GM13976 (cell line): ENCODE results near the gene UQCRC2.
"Not testable (repeated sequence)": the region's sequence is repeated elsewhere in the genome, so short reads cannot be mapped to it uniquely, and the experiment has no call there.

ENCODE experiments used
- DNase-seq: peaks from one replicate; pipeline ENCODE4 v3.0.0; 2012; ENCODE audit warnings: low spot score
- CTCF ChIP-seq: IDR thresholded peaks from 2 replicates; pipeline ENCODE4 v1.5.1; 2012; ENCODE audit warnings: borderline replicate concordance, mild to moderate bottlenecking; ENCODE audit not compliant: insufficient read depth; ENCODE audit errors: extremely low read depth, missing control alignments, control extremely low read depth
- in situ Hi-C: fragments of 300-500 bp; cut with MboI; formaldehyde crosslinking; loops from one replicate; pipeline ENCODE4 v1.12.0; 2022; ENCODE audit warnings: low sequenced_read_pairs, mixed read lengths, inconsistent platforms; ENCODE audit not compliant: unreplicated experiment

The UQCRC2 gene

DNA sequence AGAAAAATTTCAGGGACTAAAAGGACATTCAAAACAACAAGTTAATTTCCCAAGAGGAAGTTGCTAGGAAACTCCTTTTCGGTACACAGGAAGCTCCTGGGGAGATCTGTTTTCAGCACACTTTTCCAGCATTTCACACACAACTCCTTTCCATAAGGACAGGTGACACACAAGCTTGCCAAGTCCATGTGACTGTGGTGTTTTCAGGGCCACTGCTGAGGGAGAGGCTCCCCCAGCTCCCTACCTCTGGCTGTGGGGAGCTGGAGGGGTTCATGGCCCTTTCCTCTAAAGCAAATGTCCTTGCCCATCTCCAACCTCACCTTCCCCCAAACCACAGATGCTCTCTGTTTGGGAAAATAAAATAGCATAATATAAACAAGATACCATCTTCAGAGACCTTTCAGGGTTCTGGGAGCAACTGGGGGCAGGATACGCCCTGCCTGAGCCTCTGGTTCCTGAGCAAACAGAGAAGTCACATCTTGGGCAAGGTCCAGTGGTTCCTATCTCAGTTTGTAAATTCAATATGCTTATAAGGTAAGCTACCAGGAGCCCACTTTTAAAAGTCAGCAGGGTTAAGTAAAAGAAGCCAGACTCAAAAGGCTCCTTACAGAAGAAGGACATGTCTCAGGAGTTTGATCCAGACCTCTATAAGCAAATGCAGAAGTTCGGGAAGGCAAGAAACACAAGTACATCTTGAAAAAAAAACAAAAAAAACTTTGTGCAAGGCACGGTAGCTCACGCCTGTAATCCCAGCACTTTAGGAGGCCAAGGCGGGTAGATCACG lies 44.7 kb downstream of the UQCRC2 start:
- in situ Hi-C loops, result loop anchor here (10.0 kb wide), 1 partner anchor 97 kb away; the partner anchor contains the start of gene VWA3A
- DNase-seq, result no peak
- no peak for TF ChIP-seq CTCF

- no peak for TF ChIP-seq CTCF
- in situ Hi-C loops, result loop anchor here (5.0 kb wide), 2 partner anchors 71 to 181 kb away; no protein-coding TSS in a partner anchor
- DNase-seq, result no peak
Observed at GRCh38 chr16:22001591-22001990, 48.4 kb downstream of the UQCRC2 start.

- in situ Hi-C loops, result loop anchor here (5.0 kb wide), 2 partner anchors 70 to 180 kb away; no protein-coding TSS in a partner anchor
- DNase-seq, result not testable (repeated sequence)
Observed at GRCh38 chr16:22002047-22002446, 48.9 kb downstream of the UQCRC2 start.

GRCh38 chr16:22003195-22003594 lies 50.0 kb downstream of the UQCRC2 start:
- DNase-seq, result no peak
- in situ Hi-C loops, result loop anchor here (5.0 kb wide), 2 partner anchors 69 to 179 kb away; no protein-coding TSS in a partner anchor
- no peak for TF ChIP-seq CTCF

DNA sequence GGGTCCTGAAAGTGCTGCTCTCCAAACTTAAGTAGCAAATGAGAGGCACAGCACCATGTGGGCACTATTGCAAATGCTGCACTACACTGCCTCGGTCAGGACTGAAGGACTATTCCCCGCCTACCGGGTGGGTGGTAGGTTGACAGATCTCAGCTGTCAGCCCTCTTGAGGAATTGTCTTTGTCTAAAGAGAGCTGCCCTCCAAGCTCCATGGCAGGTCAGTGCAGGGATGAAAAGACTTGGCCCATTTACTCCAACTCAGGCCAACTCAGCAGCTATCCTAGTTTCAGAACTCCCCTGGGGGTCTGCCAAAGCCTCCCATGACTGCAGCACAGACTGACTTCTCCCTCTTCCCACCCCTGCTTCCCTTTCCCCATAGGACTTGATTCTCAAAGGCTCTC lies 51.2 kb downstream of the UQCRC2 start:
- no peak for DNase-seq
- no peak for TF ChIP-seq CTCF
- in situ Hi-C loops, result loop anchor here (5.0 kb wide), 2 partner anchors 68 to 178 kb away; no protein-coding TSS in a partner anchor

- in situ Hi-C loops, result no loop called here
- no peak for DNase-seq
- no peak for TF ChIP-seq CTCF
Observed at GRCh38 chr16:22005746-22006145, 52.6 kb downstream of the UQCRC2 start.

- no peak for DNase-seq
- in situ Hi-C loops, result no loop called here
- TF ChIP-seq CTCF, result no peak
Observed at GRCh38 chr16:22006636-22007035, 53.5 kb downstream of the UQCRC2 start.
